Stimulated activated naive CD4-positive, alpha-beta T cell treated with Interleukin-2 at 50 U/mL for 16 hours (primary cell): ENCODE measurements around the gene MOV10L1.
"Not testable (repeated sequence)": the region's sequence is repeated elsewhere in the genome, so short reads cannot be mapped to it uniquely, and the experiment has no call there.

Experiments used
- DNase-seq: peaks from one replicate; lab custom pipeline; 2025; lab: John Stamatoyannopoulos, UW

Gene MOV10L1

GRCh38 chr22:50105208-50106100 is 15.6 kb downstream of the MOV10L1 start:
- DNase-seq: no peak

GRCh38 chr22:50107529-50107928 is 17.7 kb downstream of the MOV10L1 start:
- no peak for DNase-seq

GRCh38 chr22:50111056-50111455 is 21.2 kb downstream of the MOV10L1 start:
- no peak for DNase-seq

- DNase-seq: no peak
Observed at GRCh38 chr22:50112151-50113118, 22.6 kb downstream of the MOV10L1 start.

- DNase-seq: no peak
Observed at GRCh38 chr22:50114221-50115021, 24.6 kb downstream of the MOV10L1 start.

GRCh38 chr22:50115693-50116092 is 25.9 kb downstream of the MOV10L1 start:
- DNase-seq: no peak

- no peak for DNase-seq
Observed at GRCh38 chr22:50117168-50117762, 27.5 kb downstream of the MOV10L1 start.

- no peak for DNase-seq
Observed at GRCh38 chr22:50118129-50118528, 28.3 kb downstream of the MOV10L1 start.

GRCh38 chr22:50118557-50119168 is 28.9 kb downstream of the MOV10L1 start:
- DNase-seq: no peak

- no peak for DNase-seq
Observed at GRCh38 chr22:50119169-50119767, 29.5 kb downstream of the MOV10L1 start.

GRCh38 chr22:50119768-50120251 is 30.0 kb downstream of the MOV10L1 start:
- DNase-seq: no peak

- DNase-seq: no peak
Observed at GRCh38 chr22:50121202-50121740, 31.5 kb downstream of the MOV10L1 start.

- no peak for DNase-seq
Observed at GRCh38 chr22:50123119-50123518, 33.3 kb downstream of the MOV10L1 start.

GRCh38 chr22:50125029-50125428 is 35.2 kb downstream of the MOV10L1 start:
- DNase-seq: no peak

GRCh38 chr22:50129121-50129736 is 39.4 kb downstream of the MOV10L1 start:
- no peak for DNase-seq

GRCh38 chr22:50131894-50132293 is 42.1 kb downstream of the MOV10L1 start:
- DNase-seq: no peak

GRCh38 chr22:50134481-50134880 is 44.7 kb downstream of the MOV10L1 start:
- no peak for DNase-seq

GRCh38 chr22:50136581-50137015 is 46.8 kb downstream of the MOV10L1 start:
- DNase-seq: no peak

- DNase-seq: not testable (repeated sequence)
Observed at GRCh38 chr22:50137277-50137676, 47.5 kb downstream of the MOV10L1 start.

- DNase-seq: no peak
Observed at GRCh38 chr22:50138041-50138440, 48.2 kb downstream of the MOV10L1 start.
